CD4-positive, alpha-beta T cell treated with Interleukin-12 subunit alpha and Interleukin-12 subunit beta, for 1 hour (primary cell): ENCODE data around the gene SMIM13.

Experiments used
- DNase-seq: peaks from one replicate; pipeline ENCODE4 v3.0.0-alpha.2; 2020

SMIM13 gene

DNA sequence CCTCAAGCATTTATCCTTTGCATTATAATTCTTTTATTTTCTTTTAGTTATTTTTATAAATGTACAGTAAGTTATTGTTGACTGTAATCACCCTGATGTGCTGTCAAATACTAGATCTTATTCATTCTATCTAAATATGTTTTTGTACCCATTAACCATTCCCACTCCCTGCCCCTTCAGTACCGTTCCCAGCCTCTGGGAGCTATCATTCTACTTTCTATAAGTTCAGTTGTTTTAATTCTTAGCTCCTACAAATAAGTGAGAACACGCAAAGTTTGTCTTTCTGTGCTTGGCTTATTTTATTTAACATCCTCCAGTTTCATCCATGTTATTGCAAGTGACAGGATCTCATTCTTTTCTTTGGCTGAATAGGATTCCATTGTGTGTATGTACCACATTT is 30.3 kb downstream of the SMIM13 start:
- DNase-seq, result no peak

DNA sequence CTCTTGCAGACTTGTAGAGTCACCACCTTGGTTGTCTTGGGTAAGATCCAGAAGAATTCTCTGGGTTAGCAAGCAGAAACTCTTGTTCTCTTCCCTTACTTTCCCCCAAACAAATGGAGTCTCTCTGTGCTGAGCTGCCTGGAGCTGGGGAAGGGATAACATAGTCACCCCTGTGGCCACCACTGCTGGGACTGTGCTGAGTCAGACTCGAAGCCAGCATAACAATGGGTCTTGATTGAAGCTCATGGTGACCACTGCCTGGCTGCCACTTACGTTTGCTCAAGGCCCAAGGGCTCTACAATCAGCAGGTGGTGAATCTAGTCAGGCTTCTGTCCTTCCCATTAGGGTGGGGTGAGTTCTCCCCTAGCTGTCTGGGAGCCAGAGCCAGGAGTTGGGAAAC is 33.2 kb downstream of the SMIM13 start:
- DNase-seq, result no peak

DNA sequence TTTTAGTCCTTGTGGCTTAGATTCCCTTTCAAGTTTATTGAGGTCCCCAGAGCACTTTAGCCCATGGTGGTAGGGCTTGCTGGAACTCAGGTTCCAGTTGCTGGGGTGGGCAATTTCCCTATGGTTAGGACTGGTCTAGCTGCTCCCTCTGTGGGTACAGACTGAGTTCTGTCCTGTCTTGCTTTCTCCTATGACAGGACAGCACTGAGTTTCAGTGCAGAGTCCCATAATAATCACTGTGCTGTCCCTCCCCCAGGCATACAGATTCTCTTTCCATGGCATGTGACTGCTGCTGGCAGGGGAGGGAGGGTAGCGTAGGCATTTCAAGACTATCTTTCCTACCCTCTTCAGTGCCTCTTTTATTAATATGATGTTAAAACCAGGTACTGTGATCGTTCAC is 35.0 kb downstream of the SMIM13 start:
- DNase-seq, result no peak

DNA sequence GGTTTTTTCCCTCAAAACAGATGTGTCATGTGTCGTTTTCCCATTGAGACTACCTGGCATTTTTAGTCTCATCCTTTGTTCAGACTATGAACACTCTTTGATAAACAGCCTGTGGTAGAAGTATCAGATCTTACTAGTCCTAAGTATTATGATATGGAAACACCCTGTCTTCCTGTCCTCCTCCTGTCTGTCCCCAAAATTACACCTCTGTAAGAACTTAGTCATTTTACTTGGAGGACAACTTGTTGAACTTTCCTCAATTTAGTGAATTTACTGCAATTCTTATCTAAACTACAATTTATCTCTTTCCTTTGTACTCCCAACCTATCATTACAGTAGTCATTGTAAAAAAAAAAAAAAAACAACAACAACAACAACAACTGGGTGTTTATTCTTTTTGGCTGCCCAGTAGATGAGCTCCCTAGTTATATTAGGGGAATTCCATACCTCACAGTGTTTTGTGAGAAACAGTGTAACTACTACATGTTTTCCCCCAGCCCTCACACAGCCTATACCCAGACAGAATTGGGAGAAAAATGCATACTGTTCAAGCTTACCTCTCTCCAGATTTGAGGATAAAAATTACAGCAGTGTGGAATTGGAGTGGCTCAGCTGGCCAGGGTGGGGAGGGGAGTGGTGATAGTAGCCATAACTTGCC is 36.4 kb downstream of the SMIM13 start:
- no peak for DNase-seq

DNA sequence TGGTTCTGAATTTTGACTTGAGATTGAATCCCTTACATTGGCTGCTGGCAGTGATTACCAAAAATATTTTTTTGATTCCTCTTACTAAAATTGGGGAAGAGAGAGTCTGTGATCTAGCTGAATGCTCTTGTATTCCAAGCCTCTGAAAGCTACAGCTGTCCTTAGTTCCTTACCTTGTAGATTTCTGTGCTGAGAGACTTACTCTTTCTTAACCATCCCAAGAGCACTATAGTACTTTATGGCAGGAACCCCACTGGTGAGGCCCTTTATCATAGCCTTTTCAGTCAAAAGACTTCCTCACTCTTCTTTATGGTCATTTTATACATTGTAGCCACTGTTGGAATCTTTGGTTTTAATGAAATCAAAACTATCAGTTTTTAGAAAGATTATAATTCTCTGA is 37.0 kb downstream of the SMIM13 start:
- DNase-seq, result no peak

DNA sequence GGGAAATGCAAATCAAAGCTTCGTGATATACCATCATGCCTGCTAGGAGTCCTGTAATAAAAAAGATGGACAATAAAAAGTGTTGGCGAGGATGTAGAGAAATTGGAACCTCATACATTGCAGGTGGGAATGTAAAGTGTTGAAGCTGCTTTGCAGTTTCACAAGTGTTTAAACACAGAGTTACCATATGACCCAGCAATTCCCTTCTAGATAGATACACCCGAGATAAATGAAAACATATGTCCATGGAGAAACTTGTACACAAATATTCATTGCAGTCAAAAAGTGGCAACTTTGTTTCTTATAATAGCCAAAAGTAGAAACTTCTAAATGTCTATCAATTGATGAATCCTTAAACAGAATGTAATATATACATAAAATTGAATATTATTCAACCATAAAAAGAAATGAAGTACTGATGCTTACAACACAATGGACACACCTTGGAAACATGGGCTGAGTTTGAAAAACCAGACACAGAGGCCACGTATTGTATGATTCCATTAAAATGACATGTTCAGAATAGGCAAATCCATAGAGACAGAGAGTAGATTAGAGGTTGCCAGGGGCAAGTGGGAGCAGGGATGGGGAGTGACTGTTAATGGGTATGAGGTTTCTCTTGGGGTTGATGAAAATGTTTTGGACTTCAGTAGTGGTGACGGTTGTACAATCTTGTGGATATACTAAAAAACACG is 38.7 kb downstream of the SMIM13 start:
- no peak for DNase-seq

DNA sequence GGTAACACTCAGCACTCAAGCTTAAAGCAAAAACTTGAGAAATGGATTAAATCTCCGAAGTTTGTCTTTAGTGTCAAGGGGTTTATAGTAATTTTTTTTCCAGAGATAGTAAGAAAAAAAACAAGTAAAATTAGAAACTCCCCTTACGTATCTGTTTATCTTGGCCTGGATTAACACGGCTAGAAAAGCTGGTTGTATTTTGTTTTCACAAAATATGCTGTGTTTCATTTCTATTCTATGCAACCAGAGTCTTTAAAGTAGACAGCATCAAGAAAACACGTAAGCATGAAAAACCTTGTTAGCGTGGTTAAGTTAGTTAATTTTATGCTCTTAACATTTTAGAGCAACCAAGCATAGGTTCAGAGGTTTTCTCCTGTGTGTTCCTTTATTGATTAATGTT is 39.6 kb downstream of the SMIM13 start:
- DNase-seq, result no peak

DNA sequence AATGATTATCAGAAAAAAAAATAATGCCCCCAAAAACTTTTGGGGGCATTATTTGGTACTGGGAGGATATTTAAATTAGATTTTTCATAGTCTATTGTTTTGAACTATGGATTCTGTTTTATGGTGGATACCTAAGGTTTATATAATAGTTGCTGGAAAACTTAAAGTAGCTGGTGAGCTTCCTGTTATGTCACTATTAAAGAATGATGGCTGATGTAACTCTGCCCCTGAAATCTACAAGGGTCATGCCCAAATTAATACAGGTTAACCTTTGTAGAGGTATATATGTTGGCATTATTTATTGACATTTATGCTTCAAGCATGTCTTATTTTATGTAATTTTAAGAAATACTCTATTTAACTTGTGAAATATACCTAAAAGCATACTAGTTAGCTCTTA is 43.2 kb downstream of the SMIM13 start:
- no peak for DNase-seq

DNA sequence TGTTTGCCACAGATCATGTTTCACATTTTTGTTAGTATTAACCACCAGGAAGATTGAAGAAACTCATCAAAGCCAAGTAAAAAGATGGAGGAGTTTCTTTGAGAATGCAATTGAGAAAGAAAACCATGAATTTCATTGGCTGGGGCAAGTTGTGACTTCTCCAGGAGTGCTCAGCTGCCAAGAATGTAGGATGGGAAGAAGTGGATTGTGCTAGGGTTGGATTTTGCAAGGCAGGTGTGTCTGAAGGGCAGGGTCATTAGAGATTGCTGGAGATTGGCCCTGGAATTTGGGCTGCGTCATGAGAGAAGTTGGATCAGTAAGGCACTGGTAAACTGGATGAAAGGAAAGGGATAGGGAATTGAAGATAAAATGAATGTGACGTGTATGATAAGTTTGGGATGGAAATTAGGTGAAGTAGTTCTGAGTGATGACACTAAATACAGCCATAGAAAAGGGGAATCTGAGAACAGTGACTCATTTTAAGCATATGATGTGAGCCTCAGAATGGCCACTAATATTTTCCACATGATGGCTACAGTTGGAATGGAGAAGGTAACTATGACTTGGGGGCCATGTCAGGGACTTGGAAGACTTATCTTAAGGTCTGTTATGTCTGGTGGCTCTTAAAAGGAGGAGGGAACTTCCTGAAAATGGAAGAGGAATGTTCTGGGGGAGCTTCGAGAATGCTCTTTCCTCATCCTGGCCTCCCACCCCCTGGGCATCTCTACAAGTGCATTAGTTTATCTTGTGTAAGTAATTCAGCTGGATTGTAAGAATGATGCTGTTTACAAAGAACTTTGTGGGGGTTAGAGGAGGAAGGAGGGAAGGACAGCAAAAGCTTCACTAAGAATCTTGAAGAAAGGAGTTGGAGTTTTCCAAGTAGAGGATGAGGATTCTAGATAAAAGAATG is 45.7 kb downstream of the SMIM13 start:
- DNase-seq, result no peak

DNA sequence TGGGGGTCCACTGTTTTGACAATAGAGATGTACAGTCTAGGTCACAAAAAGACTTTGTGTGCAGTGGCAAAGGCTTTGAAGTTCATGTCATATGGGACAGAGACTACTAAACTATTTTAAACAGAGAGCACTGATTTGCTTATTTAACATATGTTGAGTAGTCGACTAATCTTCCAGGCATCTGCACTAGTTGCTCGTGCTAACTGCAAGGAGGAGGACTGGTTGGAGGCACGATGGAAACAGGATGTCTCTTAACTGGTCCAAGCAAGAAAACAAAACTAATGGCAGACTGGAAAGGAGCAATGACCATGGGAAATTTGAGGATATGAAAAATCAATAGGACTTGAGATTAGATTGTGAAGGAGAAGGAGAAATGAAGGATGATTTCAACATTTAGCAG is 46.4 kb downstream of the SMIM13 start:
- DNase-seq, result no peak

DNA sequence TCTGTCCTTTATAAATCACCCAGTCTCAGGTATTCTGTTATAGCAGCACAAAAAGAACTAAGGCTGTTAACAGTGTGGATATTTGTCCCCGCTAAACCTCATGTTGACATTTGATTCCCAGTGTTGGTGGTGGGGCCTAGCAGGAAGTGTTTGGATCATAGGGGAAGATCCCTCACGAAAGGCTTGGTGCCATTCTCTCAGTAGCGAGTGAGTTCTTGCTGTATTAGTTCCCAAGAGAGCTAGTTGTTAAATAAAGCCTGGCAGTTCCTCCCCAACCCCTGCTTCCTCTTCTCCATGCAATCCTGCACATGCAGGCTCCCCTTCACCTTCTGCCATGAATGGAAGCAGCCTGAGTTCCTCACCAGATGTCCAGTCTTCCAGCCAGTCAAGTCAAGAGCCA is 47.7 kb downstream of the SMIM13 start:
- no peak for DNase-seq

DNA sequence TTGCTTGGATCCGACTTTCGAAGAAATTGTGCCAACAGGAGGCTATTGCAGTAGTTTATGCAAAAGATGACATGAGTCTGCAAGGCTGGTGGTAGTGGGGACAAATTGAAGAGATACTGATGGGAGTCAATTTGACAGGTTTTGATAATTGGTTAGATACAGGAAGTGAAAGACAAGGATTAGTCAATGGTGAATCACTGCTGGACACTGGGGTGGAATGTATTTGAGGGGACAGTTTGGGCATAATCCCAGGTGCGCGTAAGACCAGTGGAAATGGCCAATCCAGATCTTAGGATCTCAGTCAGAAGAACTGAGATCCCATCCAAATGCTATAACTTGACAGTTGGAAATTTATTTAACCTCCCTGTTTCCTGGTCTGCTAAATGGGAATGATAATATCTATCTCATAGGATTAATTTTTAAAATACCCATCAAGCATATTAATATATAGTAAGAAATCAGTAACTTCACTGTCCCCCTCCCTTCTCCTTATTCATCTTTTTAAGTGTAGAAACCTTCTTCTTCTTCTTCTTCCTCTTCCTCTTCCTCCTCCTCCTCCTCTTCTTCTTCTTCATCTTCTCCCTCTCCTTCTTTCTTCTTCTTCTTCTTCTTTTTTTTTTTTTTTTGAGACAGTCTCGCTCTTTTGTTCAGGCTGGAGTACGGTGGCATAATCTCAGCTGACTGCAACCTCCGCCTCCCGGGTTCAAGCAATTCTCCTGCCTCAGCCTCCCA is 48.8 kb downstream of the SMIM13 start:
- no peak for DNase-seq

DNA sequence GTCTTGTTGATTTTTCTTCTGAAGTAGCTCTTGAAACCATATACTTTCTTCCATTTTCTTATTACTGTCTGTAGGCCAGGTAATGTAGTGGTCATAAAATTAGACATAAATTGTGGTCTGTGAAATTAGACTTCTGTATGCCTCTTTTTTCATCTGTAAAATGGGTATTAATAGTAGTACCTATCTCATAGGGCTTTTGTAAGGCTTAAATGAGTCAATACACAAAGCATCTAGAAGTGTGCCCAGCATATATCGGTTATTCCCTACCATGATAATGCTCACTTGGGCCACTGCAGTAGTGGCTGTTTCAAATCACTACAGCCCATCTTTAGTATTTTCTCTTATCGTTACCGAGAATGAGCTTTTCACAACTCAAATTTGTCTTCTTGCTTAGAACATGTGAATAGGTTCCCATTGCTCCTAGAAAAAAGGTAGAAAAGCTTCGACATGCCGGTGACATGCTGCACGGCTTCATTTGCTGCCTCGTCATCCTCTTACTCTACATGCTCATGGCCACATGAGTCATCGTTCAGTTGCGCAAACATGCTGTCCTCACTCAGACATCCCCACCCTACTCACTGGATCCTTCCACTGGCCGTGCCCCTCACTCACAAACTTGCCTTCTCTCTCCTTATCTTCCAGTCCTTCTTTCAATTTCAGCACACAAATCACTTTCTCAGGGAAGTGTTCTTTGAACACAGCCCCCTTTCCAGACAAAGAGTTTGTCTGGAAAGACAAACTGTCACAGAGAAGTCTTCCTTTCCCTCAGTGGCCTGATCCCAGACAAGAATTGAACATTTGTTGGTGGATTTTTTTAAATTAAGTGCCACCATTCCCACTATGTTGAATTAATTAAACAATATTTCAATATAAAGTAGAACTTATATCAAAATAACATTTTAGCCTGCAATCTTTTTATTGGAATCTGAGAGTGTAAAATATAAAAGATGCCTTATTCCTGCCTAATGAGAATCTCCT is 50.0 kb downstream of the SMIM13 start:
- peak; percentile 13 for DNase-seq

DNA sequence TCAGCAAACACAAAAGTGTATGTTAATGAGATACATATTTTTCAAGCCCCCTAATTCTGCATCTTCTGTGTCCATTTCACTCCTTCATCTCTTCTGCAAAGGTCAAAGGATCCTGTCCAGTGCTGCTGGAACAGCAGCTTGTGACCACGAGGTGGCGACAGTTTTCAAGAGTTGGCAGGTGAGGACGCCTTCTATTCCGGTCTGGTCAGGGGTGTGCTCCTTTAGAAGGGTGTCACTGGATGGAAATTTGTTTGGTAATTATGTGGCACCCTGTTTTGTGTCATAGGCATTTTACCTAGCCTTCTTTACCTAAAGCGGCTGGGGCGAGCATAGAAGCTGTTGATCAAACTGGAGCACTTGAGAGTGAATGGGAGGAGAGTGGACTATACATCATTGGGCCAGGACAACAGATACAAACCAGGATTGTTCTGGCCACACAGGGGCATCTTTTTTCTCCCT is 50.8 kb downstream of the SMIM13 start:
- DNase-seq, result peak; percentile 77

DNA sequence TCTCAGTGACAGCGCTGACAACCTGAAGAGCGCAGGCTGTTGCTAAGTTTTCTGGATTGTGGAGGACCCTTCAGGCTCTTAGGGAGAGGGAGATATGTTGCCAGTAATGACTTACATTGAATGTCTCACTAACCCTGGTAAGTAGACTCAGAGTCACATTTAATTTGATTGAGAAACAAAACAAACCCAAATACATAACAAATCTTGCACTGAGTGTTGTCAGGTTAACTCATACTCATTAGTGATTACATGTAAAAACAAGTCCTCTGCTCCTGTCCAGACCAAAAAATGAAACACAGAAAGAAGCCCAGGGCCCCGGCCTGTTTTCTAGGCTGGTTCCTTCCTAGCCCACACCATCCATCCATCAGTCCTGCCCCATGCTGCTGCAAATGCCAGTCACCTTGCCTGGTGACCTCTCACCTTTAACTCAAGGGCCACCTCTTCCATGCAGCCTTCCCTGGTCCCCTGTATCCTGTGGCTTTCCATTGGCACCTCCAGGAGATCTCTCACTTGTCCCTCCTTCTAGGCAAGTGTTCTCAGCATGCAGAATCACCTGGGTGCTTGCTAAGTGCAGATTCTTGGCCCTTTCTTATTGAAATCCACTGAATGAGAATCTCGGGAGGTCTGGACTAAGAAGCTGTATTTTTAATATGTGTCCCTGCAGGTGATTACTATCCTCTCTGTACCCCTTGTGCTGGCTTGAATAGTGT is 52.6 kb downstream of the SMIM13 start:
- no peak for DNase-seq

DNA sequence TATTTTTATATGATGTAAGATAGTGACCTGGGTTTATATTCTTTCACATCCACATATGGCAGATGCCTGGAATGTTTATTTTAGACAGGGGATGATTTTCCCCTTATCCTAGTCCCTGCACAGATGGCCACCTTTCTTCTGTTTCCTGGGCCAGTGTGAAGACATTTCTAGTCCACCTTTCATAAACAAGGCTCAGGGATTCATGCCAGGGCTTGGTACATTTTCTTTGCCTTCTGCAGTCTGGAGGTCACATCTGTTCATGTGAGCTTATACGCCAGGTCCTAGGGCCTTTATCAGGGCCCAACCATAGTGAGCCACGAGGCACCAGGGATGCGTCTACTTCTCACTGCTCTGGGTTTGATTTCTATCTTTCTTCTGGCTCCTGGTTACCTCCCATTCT is 55.9 kb downstream of the SMIM13 start:
- DNase-seq, result no peak

DNA sequence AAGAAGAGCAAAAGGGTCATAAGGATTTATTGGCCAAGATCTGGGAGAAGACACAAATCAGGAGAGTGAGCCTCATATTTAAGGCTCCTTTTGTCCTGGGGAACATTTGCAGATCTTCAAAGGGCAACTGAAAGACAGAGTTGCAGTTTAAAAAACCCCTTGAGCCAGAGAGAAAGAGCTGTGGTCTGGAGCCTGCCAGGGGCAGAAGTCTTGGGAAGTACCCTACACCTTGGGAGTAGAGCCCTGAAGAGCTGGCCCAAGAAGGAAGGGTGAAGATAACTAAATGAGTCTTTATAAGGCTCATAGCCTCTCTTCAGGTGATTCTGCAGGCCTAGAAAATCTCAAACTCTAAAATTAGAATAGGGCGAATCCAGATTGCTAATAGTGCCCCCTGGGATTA is 57.9 kb downstream of the SMIM13 start:
- DNase-seq, result no peak

DNA sequence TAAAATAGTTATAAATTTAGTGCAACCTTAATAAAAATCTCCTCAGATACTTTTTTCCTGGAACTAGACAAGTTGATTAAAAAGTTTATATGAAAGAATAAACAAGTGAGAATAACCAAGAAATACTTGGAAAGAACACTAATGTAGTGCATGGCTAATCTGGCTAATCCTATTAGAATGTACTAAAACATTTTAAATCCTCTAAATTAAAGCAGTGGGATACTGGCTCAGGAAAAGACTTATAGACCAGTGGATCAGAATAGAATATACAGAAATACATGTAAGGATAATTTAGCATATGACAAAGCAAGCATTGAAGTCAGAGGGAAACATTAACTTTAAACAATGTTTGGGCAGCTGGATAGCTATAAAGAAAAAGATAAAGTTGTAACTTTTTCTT is 58.9 kb downstream of the SMIM13 start:
- DNase-seq, result no peak

DNA sequence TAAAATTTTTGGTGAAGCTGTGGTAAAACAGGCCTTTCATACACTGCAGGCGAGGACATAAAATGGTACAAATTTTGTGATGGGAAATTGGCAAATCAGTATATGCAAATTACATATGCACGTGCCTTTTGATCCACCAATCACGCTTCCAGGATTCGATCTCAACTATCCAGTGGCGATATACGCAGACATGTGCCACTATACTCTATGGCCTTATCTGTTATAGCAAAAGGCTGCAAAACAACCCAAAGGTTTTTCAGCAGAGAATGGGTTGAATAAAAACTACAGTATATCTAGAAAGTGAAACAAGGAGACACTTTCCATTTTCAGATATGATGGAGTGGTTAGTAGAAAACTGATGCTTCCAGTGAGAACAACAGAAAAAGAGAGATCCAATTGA is 59.8 kb downstream of the SMIM13 start:
- DNase-seq, result no peak

DNA sequence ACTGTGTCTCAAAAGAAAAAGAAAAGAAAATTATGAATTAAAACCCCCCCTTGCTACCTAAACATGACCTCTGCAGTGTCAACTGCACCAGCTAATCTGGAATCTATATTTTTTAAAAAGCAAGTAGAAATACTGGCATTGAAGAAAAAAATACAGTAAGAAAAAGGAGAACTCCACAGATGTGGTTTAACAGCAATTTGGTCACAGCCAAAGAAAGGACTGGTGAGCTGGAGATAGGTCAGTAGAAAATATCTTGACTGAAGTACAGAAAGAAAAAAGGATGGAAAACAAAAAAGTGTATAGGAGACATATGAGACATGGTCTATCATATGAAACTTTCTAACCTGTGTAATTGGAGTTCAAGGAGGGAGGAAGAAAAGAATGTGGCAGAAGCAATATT is 62.0 kb downstream of the SMIM13 start:
- DNase-seq, result no peak

DNA sequence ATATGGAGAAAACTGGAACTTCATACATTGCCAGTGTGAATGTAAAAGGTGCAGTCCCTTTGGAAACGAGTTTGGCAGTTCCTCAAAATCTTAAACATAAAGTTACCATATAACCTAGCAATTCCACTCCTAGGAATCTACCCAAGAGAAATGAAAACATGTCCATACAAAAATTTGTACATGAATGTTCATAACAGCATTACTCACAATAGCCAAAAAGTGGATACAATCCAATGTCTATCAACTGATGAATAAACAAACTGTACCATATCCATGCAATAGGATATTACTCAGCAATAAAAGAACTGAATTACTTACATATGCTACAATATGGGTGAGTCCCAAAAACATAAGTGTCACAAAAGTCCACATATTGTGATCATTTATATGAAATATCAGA is 66.6 kb downstream of the SMIM13 start:
- DNase-seq, result no peak
